Measurements from ENCODE around the gene HSPB1. TPM values are rescaled to one million over a fixed set of nuclear protein-coding genes. Genes with fewer than 3 reads are reported as not detected.

The HSPB1 gene
- total RNA-seq, 2 experiments from 2014 or later: 204 to 349 TPM

- no peaks in the 10 kb centered on the region for H3K79me2 ChIP-seq (ENCODE audit: insufficient read depth, low read depth, low read length)
- H3K4me3 ChIP-seq (ENCODE audit: low read depth, low read length, poor library complexity, severe bottlenecking): no peak overlapping the region
- no peak overlapping the region for H2AFZ ChIP-seq (ENCODE audit: low read length)
- no peak overlapping the region for H3K27ac ChIP-seq (ENCODE audit: low read depth, low read length, poor library complexity, severe bottlenecking)
- no peaks in the 10 kb centered on the region for H4K20me1 ChIP-seq (ENCODE audit: insufficient read depth, low read length)
- POLR2A ChIA-PET: no interaction called here
- intact Hi-C loops (cut with micrococcal nuclease; ENCODE audit: unreplicated experiment): no loop called here
- BruUV-seq (replicated peaks): no TSS peak
- CTCF ChIA-PET (ENCODE audit: unreplicated experiment): no interaction called here
- H3K9me2 ChIP-seq (ENCODE audit: insufficient read depth, low read length): no peaks in the 10 kb centered on the region
- H3K4me2 ChIP-seq (ENCODE audit: low read length): no peak overlapping the region
- H3K36me3 ChIP-seq (ENCODE audit: insufficient read depth, low read length): no peaks in the 10 kb centered on the region
- TF ChIP-seq CTCF (conservative IDR thresholded peaks at IDR 0.05; ENCODE audit: low read length): no peak
- TF ChIP-seq EZH2phosphoT487 (IDR thresholded peaks at IDR 0.05; ENCODE audit: borderline replicate concordance, low read depth, low read length): no peak
- peaks cover 4% of the 10 kb centered on the region for H3K4me1 ChIP-seq (ENCODE audit: insufficient read depth, low read length, poor library complexity, severe bottlenecking)
- DNase-seq (ENCODE audit: low spot score): no peak
- H3K9me3 ChIP-seq (ENCODE audit: low read length): no peaks in the 10 kb centered on the region
These were observed 44.5 kb upstream of the HSPB1 start for GRCh38 chr7:76257973-76258372.

- no peak for DNase-seq (ENCODE audit: low spot score)
- Histone ChIP-seq H2AFZ (ENCODE audit: low read length) (no peak overlapping the region), H3K4me3 (ENCODE audit: low read depth, low read length, poor library complexity, severe bottlenecking) (no peak overlapping the region), H3K36me3 (ENCODE audit: insufficient read depth, low read length) (no peaks in the 10 kb centered on the region), H3K9me2 (ENCODE audit: insufficient read depth, low read length) (no peaks in the 10 kb centered on the region), H3K9me3 (ENCODE audit: low read length) (no peaks in the 10 kb centered on the region), H3K4me1 (ENCODE audit: insufficient read depth, low read length, poor library complexity, severe bottlenecking) (peaks cover 4% of the 10 kb centered on the region), H3K27ac (ENCODE audit: low read depth, low read length, poor library complexity, severe bottlenecking) (no peak overlapping the region), H3K79me2 (ENCODE audit: insufficient read depth, low read depth, low read length) (no peaks in the 10 kb centered on the region), H3K4me2 (ENCODE audit: low read length) (no peak overlapping the region), H4K20me1 (ENCODE audit: insufficient read depth, low read length) (no peaks in the 10 kb centered on the region)
- POLR2A ChIA-PET: interaction anchor here (0.7 kb wide), 1 partner anchor 383 kb away, joined by 3 read pairs; no protein-coding TSS in a partner anchor
- TF ChIP-seq CTCF (conservative IDR thresholded peaks at IDR 0.05; ENCODE audit: low read length) (no peak), EZH2phosphoT487 (IDR thresholded peaks at IDR 0.05; ENCODE audit: borderline replicate concordance, low read depth, low read length) (no peak)
- CTCF ChIA-PET (ENCODE audit: unreplicated experiment): interaction anchor here (0.7 kb wide), 1 partner anchor 60 kb away, joined by 7 read pairs; no protein-coding TSS in a partner anchor
- BruUV-seq (replicated peaks): no TSS peak
- intact Hi-C loops (cut with micrococcal nuclease; ENCODE audit: unreplicated experiment): no loop called here
These were observed 43.1 kb upstream of the HSPB1 start for GRCh38 chr7:76259124-76260093.

Measured in OCI-LY7 (cell line).